NCI-H446 (cell line): ENCODE data around the gene SORBS1.

ENCODE experiments used
- DNase-seq, 2 experiments: peaks; one replicate each; lab custom pipeline; 2025; lab: John Stamatoyannopoulos, UW

SORBS1 gene

DNA sequence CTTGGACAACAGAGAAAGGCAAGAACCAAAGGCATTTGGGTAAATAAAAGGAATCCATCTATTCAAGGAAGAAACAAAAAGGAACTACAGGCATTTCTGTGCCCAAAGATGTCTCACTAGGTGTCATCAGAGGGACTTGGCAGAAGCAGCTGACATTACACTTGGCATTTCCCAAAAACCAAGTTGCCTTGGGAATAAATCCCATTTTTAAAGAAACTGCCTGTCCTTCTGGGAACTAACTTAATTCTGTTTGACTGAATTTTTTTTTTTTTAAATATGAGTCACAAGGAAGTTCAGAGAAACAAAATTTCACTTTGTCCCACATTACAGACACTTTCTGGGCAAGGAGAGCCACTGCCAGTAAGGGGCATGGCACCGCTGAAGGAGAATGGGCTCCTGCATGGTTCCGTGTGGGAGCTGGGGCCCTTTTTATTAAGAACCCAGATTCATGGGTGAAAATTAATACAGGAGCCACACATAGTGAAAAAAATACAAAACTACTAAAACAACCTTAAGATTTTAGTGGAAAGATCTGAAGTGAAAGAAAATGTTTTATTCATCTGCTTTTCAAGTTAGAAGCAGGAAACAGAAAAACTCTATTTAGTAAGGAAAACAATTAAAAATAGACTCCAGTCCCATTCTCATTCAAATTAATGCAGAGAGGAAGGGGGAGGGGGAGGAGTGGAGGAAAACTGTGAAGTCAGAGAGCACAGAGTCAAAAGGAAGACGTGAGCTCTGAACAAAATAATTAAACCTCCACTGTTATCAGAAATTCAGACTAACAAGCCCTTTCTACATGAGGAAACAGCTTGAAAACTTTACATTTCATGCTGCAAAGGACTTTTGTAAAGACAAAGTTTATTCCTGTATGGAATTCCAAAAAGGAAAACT is 151.9 kb downstream of the SORBS1 start:
- DNase-seq: no peak

- DNase-seq: peak in 1 of 2 experiments; percentile 0
Measured at GRCh38 chr10:95408148-95408960, 152.8 kb downstream of the SORBS1 start.

- DNase-seq: no peak
Measured at GRCh38 chr10:95407546-95407945, 153.6 kb downstream of the SORBS1 start.

GRCh38 chr10:95406651-95407280 is 154.4 kb downstream of the SORBS1 start:
- DNase-seq: peak; percentile 16 to 53

DNA sequence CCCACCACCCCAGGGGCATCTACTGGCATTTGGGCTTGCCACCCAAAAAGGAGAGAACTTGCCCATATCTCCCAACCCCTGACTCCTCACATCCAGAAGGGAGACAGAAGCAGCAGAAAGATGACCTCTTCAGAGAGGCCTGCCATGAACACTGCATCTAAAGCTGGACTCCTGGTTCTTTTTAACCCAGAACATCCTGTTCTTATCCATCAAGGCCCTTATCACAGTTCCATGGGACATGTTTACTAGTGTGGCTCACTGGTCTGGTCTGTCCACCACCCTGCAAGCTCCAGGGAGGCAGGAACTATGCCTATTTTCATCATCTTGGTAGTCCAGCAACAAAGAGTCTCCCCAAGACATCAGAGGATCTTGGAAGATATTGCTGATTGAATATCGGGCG is 155.5 kb downstream of the SORBS1 start:
- no peak for DNase-seq

GRCh38 chr10:95404864-95405263 is 156.3 kb downstream of the SORBS1 start:
- DNase-seq: no peak

- no peak for DNase-seq
Measured at GRCh38 chr10:95404462-95404858, 156.7 kb downstream of the SORBS1 start.

- DNase-seq: no peak
Measured at GRCh38 chr10:95403700-95404461, 157.3 kb downstream of the SORBS1 start.

DNA sequence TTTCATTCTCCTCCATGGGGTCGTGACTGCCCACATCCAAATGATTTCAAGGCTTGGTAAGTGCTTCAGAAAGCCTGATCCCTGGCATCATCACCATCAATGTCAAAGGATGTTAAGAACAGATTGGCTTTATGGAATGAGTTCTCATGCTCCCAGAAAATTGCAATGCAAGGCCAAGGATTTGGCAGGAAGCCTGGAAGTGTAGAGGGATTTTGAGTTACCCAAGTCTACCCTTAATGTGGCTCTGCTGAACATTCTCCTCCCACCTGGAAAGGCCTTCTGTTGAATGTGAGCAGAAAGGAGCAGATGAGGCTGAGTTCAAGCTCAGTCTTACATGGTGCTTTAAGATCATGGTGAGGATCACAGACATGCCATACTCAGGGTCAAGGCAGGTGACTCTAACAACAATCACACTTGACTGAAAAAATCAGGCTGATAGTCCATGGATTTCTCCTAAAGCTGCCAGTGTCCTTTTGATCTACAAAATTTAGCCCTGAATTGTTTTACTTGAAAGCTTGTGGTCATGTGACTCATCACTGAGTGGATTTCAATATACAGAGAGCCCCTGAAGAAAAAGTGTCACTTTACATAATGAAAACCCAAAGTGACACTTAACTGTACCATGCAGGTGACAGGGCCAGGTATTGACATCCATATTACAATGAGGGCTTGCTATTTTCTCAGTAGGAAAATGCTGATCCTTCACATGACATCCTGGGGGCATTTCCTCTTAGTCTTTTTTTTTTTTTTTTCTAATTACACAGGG is 159.3 kb downstream of the SORBS1 start:
- peak in 1 of 2 experiments; percentile 31 for DNase-seq

GRCh38 chr10:95400787-95401186 is 160.4 kb downstream of the SORBS1 start:
- DNase-seq: no peak

GRCh38 chr10:95399183-95399582 is 162.0 kb downstream of the SORBS1 start:
- no peak for DNase-seq

DNA sequence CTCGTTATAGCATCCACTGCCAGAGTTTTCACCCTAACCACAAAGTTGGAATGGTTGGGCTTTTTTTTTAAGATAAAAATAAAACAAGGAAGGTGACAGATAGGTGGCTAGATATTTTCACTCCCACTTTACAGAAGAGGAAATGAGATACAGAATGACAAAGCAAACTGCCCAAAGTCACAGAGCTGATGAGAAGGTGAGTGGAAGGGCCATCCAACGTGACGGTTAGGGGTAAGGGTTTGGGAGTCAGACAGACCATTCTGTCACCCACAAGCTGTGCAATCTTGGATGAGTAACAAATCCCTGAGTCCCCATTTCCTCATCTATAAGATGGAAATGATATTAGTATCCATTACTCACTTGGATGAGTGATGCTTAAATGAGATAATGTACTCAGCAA is 163.4 kb downstream of the SORBS1 start:
- no peak for DNase-seq

DNA sequence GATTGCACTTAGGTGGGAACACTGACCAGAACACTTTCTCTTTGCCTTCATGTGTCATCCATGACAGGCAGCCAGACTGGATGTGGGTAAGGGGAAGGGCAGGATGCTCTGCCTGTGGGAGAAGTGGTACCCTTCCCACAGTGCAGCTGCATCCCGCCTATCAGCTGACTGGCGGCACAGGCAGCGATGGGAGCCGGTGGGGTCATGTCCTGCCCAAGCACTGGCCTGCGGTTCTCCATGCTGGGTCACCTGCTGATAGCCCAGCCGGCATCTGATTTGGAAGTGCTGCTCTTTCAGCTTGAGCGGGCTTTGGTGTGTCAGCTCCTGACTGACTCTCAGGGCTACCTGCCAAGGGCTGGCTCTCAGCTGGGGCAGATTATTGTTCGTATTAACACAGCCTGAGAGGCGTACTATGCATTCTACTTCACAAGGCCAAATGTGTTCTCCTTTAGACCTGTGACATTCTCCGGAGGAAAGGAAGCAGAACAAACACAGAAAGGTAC is 165.2 kb downstream of the SORBS1 start:
- DNase-seq: peak in 1 of 2 experiments; percentile 41

DNA sequence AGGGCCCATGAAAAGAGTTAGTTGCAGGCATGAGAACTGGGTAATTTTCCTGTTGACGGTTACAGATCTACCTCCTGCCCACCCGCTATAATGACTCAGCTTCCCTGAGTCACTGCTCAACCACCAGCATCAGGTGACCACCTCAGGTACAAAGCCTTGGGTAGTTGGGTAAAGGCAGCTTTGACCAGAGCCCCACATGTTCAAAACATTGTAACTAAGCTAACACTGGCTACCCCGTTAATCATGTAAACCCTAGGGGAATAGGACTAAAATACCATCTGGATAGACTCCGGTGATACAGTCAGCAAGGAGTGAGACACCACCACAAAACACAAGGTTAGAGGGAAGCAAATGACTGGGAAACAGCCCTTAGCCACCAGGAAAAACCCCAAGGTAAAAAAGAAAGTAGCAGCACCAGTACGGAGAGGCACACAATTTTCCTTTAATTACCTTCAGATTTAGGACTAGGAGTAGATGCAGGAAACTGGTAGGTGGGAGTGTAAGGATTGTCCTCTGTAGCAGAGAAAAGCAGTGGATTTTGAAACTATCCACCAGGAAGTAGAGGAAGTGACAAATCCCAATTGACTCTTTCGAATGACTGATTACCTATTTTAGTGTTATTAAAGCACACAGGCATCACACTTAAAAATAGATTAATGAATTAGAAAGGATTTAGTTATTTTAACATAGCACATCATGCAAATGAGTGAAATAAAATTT is 166.8 kb downstream of the SORBS1 start:
- no peak for DNase-seq

DNA sequence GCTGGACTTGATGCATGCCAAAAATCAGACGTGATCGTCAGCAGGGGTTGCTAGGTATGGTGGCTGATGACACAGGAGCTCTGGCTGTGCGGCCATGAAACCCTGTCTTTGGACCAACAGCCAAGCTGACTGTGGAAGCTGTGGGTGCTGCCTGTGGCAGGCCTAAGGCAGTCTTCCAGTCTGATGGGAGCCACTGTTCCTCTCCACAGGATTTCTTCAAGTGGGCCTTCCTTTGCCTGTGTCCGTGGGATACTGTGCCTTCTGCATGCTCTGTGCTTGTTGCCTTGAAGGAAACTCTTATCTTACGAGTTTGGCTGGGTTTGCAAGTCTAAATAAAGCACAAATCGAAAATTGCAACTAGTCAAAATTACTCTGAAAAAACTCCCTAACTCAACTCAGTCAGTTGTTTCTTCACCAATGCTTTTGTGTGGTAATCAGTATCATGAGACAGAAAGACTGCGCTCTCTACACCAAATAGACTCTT is 168.4 kb downstream of the SORBS1 start:
- DNase-seq: no peak

DNA sequence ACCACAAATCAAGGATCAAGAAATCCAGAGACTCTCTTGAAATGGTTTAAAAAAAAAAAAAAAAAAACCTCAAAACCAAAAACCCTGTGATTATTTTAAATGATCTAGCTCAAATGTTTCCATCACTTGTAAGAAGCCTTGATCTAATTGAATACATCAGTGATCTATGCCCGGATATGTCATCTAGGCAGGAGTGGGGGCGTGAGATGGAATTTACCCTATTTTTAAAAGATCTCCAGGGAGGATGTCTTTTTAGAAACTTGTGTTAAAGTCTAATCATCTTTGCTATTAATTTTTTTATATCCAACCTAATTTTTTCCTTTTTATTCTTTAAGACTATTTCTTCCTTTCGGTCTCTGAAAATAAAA is 169.0 kb downstream of the SORBS1 start:
- no peak for DNase-seq

- no peak for DNase-seq
Measured at GRCh38 chr10:95391581-95392216, 169.5 kb downstream of the SORBS1 start.

DNA sequence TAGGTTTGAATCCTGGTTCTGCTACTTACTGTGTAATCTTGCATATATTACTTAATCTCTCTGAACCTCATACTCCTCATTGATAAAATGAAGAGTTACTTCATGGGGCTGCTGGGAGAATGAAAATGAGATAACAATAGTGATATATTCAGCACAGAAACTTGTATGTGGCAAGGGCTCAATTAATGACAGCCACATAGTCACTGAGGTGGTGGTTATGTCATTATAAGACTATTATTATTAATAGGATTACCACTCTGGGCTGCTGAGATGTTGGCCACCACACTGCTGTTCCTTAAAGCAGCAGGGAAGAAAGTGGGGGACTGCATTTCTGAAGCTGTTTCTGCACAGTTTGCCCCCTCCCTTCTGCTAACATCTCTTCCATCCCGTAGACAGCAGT is 170.0 kb downstream of the SORBS1 start:
- DNase-seq: no peak

GRCh38 chr10:95389982-95390381 is 171.2 kb downstream of the SORBS1 start:
- DNase-seq: no peak

- DNase-seq: no peak
Measured at GRCh38 chr10:95389176-95389575, 172.0 kb downstream of the SORBS1 start.
